Erythroblast (primary cell): ENCODE measurements around the gene PDZD7.

Source experiments
- GATA1 ChIP-seq: IDR thresholded peaks from 2 replicates; pipeline ENCODE4 v1.6.1; 2011; ENCODE audit warnings: low read depth, mild to moderate bottlenecking, control low read depth, low read length, moderate library complexity
- POLR2A ChIP-seq: IDR thresholded peaks from 2 replicates; pipeline ENCODE4 v1.6.1; 2011; ENCODE audit warnings: mild to moderate bottlenecking, low read length

DNA sequence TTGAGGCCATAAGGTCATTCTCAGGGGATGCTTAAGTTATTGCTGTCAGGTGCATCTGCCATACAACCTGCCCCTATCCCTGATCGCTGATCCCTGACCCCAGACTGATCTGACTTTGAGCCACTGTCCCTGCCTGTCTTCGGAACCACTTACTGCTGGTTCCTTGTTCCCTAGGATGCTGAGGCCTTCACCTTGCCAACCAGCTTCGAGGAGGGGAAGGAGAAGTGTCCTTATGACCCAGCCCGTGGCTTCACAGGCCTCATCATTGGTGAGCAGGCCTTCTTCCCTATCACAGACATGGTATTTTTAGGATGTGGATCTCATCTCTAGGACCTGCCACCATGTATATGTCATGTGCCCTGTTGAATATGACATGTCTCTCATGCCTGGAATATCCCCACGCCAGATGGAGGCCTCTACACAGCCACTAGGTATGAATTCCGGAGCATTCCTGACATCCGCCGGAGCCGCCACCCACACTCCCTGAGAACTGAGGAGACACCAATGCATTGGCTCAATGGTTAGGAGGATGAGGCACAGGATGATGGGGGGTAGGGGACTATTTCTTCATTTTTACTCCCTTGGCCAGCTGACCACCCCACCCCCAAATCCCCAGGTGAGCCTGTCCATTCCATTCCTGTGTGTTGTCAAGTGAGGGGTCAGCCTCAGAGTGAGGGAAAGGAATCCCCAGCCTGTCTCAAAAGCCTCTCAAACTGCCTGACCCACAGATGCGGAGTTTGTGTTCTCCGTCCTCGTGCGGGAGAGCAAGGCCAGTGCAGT lies 52.6 kb downstream of the PDZD7 start:
- TF ChIP-seq POLR2A (no peak), GATA1 (no peak)
